GM18505 (cell line): Measurements from ENCODE around the gene TEX29.

Experiments
- ATAC-seq: cut with Tn5 transposase; IDR thresholded peaks from one replicate; pipeline ENCODE4 v1.9.1; 2021; ENCODE audit not compliant: unreplicated experiment
- POLR2A ChIP-seq: IDR thresholded peaks from 4 replicates; pipeline ENCODE4 v1.6.1; 2011; ENCODE audit warnings: borderline replicate concordance; ENCODE audit not compliant: insufficient read depth, insufficient read length; ENCODE audit errors: extremely low read depth

Gene TEX29

DNA sequence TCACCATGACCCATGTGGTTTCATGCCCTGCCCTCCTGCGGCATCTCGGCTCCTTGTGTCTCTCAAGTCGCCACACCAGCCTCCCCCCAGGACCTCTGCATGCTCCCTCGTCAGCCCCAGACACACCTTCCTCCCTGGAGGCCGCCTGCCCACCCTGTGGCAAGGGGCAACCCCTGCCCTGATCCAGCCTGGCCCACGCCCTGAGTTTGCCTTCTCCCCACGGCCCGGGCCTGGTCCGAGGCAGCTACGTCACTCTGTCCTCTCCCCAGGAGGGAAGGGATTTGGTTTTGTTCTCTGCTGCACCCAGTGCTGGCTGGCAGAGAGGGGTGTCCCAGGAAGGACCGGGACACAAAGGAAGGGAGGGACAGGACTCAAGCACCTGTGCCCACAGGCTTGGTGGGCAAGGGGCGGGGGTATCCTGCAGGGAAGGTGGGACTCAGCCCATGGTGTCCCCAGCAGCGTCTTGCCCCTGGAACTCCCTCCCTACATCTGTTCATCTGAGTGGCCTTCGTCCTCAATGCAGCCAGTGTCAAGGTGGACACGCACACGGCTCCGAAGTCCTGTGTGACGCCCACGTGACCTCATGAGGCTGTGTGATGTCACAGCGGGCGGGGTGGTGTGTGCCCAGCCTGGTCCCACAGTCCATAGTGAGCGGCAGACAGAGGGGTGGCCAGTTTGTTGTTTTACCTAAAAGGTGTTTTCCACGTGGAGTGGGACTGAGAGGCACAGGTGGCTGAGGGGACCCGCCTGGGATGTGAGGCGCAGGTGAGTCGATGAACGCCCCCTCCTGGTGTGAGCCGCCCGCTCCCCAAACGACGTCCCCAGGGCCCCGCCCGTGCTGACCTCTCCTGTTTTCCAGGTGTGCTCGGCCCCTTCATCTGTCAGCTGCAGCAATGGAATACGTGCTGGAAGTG lies at the start of gene TEX29:
Gene TEX29, plus strand, starts transcription at position 645 of the 914 bp plus-strand sequence. Its CDS starts 249 bp downstream, at position 894.
- TF ChIP-seq POLR2A, result no peak
- no peak for ATAC-seq

DNA sequence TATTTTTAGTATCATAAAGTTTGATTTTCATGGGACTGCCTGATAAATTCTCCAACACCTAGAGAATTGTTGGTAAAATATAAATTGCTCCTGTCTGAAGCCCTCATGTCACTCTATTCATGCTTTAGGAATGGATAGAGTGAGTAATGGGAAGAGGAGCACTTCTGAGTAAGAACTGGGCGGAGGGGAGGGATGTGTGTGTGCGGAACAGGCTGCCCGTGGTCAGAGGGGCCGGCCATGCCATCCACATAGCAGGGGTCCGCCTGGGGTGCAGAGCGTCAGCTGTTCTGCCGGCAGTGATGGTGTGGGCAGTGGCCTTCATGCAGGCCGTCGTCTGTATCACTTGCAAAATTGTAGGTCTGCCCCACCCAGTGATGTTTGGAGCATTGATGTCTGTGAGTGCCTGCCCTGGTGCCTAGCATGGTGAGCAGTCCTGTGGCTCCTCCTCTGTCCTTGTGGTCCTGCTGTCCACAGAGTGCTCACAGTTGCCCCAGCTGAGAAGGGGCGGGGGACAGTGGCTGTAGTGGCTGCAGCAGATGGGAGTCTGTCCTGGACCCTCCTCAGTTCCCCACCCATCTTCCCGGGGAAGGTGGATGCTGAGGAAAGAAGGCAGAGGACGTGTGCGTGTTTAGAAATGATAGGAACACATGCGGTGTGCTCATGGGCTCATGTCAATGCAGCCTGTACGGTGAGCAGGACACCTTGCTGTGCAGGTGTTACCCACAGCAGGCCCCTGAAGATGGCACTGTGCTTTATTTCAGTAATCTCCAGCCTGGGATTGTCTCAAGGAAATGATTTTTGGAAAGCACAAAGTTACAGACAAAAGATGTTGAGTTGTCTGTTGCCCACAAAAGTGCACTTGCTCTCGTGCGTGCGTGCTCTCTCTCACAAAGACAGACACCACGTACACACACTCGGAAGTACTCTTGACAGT lies 49.4 kb upstream of the TEX29 start:
- TF ChIP-seq POLR2A, result no peak
- ATAC-seq, result no peak

DNA sequence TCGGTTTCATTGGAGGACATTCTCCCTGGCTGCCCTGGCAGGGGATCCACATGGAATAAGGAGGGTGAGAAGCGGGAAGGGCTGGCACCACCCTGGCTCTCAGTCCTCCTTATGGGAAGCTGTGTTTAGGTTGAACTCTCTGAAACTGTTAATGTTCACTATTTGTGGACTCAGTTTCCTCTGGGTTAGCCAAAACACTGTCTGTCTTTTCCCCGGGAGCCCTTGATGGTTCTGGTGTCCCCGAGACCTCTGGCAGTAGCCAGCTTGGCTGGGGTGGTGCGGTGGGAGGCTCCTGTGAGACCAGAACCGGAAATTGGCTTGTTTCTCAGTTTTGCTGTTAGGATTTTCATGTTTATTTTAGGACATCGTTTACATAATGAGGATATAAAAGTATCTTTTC lies 48.3 kb upstream of the TEX29 start:
- no peak for TF ChIP-seq POLR2A
- no peak for ATAC-seq

DNA sequence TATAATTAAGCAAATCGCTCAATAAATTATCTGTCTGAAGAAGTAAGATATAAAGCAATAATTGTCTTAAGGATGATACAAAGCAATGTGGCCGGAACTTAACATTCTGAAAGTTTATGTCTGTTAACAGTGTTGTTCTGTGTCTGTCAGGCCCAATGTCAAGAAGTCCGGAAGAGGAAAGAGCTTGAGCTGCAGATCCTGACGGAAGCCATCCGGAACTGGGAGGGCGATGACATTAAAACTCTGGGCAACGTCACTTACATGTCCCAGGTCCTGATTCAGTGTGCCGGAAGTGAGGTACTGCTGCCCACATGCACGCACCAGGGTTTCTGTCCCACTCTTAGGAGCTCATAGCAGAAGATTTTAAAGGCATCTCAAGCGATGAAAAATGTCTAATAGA lies 45.1 kb upstream of the TEX29 start:
- TF ChIP-seq POLR2A, result no peak
- ATAC-seq, result no peak

DNA sequence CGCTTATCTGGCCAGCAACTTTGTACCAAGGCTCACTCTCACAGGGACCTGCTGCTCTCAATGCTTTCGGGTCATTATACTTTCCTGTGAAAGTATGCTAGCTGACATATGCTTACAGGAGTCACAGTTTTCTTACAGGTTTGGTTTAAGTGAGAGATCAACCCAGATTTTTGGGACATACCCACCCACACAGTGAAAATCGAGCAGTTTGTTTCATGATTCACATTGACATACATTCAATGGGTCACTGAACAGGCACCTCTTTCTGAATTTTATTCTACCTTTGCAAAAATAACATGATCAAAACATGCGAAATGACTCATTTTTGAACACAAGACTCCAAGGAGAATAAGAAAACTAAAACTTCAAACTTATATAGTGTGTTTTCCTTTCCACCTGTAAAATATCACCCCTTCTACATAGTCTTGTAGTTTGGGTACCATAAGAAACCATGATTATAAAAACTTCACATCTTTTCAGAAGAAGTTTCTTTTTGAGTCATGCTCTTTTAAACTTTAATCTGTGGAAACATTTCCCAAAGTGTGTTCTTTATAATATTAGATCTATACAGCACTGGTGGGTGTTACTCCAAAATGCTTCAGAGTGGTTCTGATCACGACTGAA lies 44.3 kb upstream of the TEX29 start:
- TF ChIP-seq POLR2A, result no peak
- ATAC-seq, result no peak

DNA sequence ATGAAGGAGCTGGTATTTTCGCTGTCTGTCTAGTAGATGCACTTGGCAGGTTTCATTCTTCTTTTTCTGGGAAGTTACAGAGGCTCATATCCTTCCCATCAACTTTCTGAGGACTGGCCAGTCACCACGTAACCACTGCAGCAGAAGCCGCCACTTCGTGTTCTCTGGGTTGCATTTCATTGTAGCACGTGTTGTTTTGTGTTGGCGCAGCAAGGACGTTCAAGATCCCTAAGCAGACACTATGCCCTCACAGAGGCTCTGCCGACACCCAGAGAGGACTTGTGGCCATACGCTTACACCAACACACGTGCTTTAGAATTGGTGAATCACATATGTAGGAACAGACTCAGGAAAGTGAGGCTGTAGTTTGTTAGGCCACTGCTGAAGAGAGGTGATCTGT lies 42.2 kb upstream of the TEX29 start:
- no peak for ATAC-seq
- TF ChIP-seq POLR2A, result no peak

DNA sequence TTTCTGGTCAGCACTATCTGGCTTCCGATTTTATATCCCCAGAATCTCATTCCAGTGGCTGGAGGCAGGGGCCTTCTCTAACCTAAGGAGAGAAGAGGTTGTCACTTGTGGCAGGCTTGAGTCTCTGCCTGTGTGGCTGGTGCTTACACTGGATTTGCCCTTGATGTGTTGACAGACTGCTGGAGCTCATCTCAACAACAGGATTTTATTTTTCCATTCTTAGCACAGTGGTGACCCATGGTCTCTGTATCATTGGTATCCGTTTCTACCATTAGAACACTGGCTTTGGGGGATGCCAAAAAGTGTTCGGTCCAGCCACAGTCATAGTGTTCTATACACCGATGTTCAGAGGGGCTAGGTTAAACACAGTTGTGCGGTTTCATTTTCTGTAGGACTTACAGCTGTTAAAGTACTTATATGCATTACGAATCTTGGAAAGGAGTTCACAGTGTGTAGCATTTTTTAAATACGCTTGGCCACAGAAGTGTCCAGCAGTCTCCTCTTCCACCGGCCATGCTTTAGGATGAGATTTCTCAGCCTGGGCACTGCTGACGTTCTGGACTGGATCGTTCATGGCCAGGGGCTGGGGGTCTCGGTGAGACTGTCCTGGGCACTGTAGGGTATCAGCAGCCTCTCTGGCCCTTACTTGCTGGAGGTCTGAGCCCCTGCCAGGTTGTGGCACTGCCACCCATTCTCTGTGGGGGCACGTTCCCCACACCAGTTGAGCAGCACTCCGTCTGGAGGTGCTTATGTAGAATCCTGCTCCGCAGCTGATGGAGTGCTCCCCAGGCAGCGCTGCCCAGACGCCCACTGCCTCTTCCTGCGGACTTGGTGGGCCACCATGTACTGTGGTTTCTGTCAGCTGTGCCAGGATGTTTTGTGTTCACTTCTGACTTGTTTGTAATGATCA lies 41.4 kb upstream of the TEX29 start:
- ATAC-seq, result no peak
- no peak for TF ChIP-seq POLR2A

DNA sequence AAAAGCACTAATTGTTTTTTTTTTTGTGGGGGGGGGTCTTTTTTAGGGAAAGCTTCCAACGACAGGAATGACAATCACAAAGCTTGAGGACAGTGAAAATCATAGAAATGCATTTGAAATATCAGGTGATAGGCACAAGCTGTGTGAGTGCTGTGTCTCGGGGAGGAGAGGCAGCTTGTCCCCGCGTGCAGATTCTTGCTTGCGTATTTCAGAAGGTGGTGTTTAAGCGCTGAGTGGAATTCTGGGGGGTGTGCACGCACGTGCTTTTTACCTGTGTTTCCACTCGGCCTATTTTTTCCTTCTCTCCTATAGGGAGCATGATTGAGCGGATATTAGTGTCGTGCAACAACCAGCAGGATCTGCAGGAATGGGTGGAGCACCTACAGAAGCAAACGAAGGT lies 40.2 kb upstream of the TEX29 start:
- TF ChIP-seq POLR2A, result no peak
- ATAC-seq, result no peak

DNA sequence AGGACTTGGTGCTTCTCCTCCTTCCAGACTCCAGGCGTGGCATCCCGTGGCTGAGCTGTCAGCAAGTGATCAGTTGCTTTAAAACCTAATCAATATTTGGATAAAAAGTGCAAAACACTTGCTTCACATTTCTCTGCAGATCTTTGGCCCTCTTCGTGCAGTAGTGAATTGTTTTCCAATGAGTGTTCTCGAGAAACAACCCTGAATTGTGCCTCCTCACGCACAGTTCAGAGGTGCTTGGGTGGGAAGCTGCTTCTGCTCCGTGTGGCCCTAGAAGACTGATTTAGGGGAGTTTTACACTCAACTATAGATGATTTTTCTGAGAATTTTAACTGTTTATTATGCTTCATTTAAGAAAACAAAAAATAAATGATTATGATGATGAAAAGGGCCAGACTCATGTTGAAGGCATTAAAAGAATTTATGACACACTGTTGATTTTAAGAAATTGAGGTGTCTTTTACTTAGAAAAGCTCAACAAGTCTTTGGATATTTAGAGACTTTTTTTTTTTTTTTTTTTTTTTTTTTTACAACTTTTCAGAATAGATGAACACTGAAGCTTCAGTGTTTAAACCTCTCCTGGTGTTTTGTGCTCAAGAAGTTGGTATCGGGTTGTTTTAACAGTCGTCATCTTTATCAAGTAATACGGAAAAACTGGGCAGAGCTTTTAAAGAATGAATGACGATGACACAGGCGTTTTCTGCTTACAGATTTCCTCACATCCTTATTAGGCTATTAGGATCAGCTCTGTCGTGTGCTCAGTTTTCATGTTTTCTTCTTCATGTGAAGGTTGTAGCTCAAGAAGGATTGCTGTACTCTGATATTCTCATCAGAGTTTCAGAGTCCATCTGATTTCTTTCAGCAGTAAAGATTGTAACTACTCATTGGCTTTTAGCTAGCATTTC lies 39.5 kb upstream of the TEX29 start:
- ATAC-seq, result no peak
- no peak for TF ChIP-seq POLR2A

DNA sequence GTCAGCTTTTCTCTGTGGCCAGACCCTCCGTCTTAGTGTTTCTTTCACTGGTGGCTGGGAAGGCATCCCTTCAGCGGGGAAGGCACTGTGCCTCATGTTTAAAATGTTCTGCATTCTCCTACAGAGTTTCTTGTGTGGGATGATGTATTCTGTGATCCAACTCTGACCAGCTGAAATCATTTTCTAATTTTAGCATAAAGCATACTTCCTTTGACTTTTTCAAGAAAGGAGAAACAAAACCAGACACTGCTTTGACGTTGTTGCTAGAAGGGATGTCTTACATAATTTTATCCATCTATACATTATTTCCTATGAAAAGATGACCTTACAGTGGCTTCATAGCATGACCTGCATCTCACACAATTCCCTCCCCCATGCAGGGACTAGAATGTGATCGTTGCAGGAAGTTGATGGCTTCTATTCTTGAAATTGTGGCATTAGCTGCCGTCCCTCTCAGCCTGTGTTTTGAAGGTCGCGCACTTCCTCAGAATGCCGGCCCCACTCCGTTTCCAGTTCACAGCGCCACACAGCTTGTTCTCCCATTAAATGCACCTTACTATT lies 38.6 kb upstream of the TEX29 start:
- no peak for ATAC-seq
- no peak for TF ChIP-seq POLR2A

DNA sequence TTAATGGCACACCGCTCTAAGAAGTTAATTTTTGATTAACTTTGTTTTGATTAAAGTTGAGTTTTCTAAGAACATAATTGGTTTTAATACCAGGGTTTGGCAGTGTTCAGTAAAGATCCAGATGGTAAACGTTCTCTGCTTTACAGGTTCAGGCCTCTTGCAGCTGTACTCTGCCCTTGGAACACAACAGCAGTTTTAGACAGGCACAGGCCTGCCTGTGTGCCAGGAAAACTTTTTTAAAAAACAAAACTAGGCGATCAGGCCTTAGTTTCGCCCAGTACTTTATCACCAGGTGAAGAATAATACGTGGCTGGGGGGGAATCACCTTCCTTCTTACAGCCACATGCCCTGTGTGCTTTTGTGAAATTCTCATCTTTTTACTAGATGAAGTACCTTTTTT lies 38.0 kb upstream of the TEX29 start:
- no peak for ATAC-seq
- TF ChIP-seq POLR2A, result no peak
